GM19452 (cell line): ENCODE data around the gene SLC8A2.

Source experiments
- ATAC-seq: cut with Tn5 transposase; IDR thresholded peaks from one replicate; pipeline ENCODE4 v1.9.1; 2021; ENCODE audit not compliant: unreplicated experiment

Gene SLC8A2

DNA sequence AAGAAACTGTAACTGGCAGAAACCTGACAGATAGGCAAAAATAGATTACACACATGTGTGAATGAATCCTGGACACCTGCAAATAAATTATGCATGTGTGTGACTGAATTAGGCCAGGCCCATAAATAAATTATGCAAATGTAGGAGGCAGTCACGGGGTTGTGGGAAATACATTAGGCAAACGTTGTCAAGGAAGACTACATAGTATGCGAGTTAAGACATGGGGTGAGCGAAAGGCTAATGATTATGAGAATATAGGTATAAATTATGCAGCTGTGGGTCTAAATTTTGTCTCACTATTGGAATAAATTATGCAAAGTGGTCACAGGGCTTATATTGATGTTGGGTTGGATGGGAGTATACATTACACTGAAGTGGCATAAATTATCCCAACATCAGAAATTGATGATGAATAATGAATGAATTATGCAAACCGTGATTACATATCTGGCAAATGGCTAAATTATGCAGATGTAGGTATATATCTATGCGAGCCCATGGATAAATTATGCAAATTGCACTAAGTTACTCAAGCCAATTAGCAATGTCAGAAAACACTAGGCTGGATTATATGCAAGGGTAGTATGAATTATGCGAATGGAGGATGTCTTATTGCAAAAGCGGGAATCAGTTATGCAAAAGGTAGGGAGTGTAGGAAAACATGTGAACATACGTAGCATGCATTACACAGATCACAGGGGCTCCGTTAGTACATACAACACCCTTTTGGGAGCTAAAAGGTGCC, 6.8 kb downstream of the SLC8A2 start:
- no peak for ATAC-seq

DNA sequence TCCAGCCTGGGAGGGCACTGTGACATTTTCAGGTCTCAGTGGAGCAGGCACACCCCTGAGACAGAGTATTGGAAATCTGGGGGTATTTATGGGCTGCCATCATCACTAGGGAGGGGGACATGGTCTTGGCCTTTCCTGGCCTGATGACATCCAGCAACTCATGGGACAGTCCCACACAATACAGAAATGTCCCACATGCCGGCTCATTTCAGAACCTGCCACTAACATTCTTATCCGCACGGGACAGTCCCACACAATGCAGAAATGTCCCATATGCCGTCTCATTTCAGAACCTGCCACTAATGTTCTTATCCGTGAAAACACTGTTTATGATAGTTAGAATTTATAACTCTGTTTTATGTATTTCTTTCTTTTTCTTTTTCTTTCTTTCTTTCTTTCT, 9.8 kb downstream of the SLC8A2 start:
- no peak for ATAC-seq

GRCh38 chr19:47459477-47459876, 12.2 kb downstream of the SLC8A2 start:
- no peak for ATAC-seq

DNA sequence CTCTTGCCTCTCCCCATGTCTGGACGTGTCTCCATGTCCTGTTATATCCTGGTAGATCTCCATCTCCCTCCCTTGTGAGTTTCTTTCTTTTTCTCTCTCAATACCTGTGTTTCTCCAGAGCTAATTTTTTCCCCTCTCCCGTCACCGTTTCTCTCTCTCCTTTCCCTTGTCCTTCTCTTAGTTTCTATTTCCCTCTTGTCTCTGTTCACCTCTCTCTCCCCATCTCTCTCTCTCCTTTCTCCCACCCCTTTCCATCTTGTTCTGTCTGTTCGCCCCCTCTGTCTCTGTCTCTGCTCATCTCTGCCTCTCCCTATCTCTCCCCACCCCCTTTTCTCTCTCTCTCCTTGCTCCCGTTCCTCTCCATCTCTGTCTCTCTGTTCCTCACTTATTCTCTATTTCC, 13.0 kb downstream of the SLC8A2 start:
- no peak for ATAC-seq

- no peak for ATAC-seq
Observed at GRCh38 chr19:47456721-47457474, 14.8 kb downstream of the SLC8A2 start.

- ATAC-seq: no peak
Observed at GRCh38 chr19:47450478-47450877, 21.2 kb downstream of the SLC8A2 start.

- ATAC-seq: no peak
Observed at GRCh38 chr19:47448360-47448727, 23.3 kb downstream of the SLC8A2 start.

DNA sequence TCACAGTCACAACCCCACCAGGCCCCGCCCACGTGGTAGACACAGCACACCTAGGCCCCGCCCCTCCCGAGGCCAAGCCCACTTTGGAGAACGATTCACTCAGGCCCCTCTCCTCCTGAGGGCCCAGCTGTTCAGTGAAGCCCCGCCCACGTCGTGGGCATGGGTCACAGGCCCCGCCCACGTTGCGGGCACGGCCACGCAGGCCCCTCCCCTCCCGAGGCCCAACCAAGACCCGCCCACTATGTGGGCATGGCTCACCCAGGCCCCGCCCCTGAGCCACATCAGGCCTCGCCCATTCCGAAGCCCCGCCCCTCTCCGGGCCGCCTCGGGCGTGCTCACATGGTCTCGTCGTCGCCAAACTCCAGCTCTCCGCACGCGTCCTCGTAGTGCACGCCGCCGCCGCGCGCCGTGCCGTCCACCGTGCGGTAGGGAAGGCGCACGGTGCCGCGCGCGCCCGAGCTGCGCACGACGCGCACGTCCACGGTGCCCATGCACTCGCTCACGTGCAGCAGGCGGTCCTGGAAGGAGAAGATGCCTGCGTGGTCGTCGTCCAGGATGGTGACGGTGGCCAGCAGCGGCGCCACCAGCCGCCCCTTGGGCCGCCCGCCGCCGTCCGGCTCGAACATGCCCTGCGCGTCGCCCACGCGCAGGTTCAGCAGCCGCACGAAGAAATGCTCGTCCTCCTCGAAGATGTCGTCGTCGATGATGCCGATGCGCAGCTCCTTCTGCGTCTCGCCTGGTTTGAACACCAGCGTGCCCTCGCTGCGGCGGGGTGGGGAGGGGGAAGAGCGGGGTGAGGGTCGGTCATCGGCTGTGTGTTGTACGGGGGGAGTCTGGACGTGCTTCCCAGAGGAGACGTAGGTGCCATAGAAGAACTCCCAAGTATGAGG, 24.0 kb downstream of the SLC8A2 start:
- ATAC-seq: no peak

DNA sequence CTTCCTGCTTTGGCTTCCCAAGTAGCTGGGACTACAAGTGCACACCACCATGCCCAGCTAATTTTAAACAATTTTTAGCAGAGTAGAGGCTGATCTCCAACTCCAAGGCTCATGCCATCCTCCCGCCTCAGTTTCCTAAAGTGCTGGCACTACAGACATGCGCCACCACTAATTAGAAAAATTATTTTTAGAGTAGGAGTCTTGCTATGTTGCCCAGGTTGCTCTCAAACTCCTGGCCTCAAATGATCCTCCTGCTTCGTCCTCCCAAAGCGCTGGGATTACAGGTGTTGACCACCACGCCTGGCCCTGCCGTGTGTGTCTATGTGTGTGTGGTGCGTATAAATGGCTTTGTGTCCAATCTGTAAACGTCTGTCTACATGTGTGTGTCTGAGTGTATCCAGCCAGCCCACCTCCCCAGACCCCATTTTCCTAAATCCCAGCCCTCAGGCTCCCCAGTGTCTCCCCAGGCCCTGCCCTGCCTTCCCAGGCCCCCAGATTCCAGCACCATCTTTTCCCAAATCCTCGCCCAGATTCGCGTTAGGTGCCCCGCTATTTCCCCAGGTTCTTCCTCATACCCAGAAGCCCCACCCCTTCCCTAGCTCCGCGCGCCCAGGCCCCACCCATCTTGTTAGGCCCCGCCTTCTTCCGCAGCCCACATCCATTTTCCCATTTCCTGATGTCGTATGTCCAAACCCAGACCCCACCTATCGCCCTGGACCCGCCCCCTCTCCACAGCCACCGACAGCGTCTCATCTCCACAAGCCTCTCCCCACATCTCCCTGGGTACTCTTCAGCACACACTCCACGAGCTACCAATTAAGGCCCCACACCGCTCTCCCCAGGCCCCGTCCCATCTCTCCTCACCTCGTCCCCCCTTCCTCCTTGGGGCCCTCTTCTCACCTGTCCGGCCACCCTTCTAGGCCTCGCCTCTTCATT, 24.9 kb downstream of the SLC8A2 start:
- ATAC-seq: no peak

DNA sequence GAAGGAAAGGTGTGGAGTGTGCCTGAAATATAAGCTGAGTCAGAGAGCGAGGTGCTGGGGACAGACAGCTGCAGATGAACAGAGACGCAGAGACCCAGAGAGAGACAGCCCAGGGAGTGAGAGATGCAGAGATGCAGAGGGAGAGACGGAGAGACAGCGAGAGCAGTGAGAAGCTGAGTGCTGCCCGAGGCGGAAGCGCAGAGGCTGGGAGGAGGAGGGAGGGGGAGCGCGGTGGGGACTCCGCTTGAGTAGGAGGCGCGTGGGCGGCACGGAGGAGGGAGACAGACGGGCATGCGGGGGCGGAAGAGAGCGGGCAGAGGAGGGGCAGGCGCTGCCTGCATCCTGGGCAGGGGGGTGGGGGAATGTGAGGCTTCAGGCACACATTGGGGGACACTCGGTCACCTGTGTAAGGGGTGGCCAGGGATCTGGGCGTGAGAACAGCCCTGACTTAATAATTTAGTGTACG, 25.7 kb downstream of the SLC8A2 start:
- ATAC-seq: no peak

GRCh38 chr19:47445527-47445926, 26.2 kb downstream of the SLC8A2 start:
- ATAC-seq: no peak

GRCh38 chr19:47444388-47444821, 27.3 kb downstream of the SLC8A2 start:
- ATAC-seq: no peak

DNA sequence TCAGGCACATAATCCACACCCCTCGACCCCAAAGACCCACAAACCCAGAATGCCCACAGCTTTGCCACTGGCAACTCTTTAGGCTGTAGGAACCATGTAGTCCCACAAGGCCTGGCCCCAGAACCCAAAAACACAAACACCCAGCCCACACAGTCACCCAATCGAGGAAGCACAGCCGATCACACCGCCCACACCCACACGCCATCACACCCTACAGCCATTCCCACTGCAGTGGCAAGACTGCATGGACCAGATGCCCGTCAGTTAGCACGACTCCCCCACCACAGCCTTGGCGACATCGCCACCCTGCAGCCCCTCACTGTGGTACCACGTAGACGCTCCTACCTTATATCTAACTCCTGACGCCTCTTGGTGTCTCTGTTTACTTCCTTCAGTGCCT, 28.4 kb downstream of the SLC8A2 start:
- ATAC-seq: no peak

- ATAC-seq: no peak
Observed at GRCh38 chr19:47438793-47439220, 32.9 kb downstream of the SLC8A2 start.

DNA sequence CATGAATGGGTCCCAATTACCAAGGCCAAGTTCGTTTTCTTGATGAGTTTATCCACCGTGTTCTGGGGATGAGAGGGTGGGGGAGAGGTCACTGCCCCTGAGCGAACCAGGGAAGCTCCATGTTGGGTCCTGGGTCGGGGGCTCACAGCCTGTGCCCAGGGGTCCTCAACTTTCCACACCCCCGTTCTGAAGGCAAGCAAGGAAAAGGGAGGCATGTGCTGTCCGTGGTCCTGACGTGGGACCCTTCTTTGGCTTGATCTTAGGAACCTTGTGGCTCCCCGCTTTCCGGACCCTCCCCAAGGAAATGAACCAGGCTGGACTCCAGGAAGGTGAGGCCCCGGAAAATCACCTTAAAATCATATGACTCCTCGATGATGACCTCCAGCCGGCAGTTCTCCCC, 34.2 kb downstream of the SLC8A2 start:
- ATAC-seq: no peak

DNA sequence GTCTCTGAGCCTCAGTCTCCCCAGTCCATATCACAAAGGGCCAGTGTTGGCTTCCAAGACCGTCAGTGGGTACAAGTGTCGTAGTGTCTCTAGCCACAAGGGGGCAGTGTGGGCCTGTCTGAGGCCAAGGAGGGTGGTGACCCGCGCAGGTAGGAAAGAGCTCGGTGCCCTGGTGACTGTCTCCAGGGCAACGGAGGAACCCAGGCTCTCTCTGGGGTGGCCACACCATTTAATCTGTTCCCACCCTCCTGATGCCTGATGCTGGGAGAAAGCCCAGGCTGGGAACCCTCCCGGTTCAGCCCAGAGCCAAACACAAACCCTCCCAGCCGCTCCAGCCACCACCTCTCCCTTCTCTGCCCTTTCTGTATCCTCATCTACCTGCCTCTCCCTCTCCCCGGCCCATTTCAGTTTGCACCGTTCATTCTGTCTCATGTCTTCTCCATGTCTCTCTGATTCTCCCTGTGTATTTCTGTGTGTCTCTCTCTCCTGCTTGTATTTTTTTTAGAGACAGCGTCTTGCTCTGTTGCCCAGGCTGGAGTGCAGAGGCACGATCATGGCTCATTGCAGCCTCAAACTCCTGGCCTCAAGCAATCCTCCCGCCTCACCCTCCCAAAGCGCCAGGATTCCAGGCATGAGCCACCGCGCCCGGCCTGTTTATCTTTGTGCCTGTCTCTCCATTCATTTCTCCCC, 34.8 kb downstream of the SLC8A2 start:
- ATAC-seq: no peak

DNA sequence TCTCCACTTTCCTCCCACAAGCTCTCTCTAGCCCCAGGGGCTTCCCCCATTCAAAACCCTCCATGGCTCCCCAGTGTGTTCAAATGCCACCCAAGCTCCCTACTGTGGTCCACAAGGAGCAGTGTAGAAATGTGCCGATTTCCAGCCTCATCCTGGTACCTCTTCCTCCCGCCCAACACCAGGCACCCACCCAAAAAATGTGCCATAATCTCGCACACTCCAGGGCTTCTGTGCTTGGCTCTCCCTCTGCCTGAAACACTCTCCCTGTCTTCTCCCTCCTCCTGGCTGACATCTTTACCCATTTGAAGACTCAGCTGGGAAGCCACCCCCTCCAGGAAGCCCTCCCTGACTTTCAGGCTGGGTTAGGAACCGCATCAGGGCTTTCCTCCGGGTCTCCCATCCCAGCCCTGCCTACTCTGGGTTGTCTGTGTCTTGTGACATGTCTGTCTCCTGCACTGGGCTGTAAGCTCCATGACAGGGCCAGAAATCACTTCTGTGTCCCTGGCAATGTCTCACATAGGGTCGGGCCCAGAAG, 35.7 kb downstream of the SLC8A2 start:
- ATAC-seq: no peak

GRCh38 chr19:47435196-47435595, 36.5 kb downstream of the SLC8A2 start:
- ATAC-seq: no peak

DNA sequence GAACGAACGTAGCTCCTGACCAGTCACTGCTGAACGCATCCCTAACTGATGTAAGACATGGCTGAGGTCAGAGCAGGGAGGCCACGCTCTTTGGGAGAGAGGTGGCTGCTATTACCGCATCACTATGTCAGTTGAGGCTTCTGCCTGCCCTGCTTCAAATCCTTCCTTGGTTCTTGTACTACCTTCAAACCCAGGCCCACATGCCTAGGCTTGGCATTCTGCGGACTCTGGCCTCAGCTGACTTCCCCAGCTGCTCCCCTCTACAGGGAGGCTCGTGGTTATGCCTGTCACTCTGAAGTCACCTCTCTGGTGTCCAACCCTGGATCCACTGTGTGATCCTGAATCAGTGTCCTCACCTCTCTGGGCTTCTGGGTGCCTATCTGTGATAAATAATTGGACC, 37.6 kb downstream of the SLC8A2 start:
- no peak for ATAC-seq
